ENCODE results near the gene NMBR. TPM values are rescaled to one million over a fixed set of nuclear protein-coding genes. Genes with fewer than 3 reads are reported as not detected.

NMBR gene
- total and polyA plus RNA-seq, 2 donors (not counting 1 experiment from before 2014, with no cell fraction given): 0.09 TPM; not detected in 1

GRCh38 chr6:142058551-142059290 is 88.2 kb downstream of the NMBR start:
- Mint-ChIP-seq H3K4me3 (no peak overlapping the region), H3K4me1 (no peaks in the 10 kb centered on the region), H3K27ac (no peak overlapping the region), H3K27me3 (no peaks in the 10 kb centered on the region), H3K9me3 (ENCODE audit: insufficient read depth) (no peaks in the 10 kb centered on the region)
- Histone ChIP-seq H3K9me3 (ENCODE audit: control extremely low read depth in 1 of 3, control insufficient read depth in 2 of 3, insufficient read depth in 1 of 3, low read length in 2 of 3) (no peaks in the 10 kb centered on the region), H3K27ac (ENCODE audit: low read length in 2 of 2) (no peak overlapping the region), H3K4me2 (replicated peaks; ENCODE audit: low read depth, low read length, poor library complexity, severe bottlenecking) (no peak overlapping the region), H3K9ac (ENCODE audit: low read length) (no peak overlapping the region), H3K4me1 (ENCODE audit: control insufficient read depth in 2 of 2, insufficient read depth in 2 of 2, low read length in 2 of 2) (no peaks in the 10 kb centered on the region), H2AFZ (ENCODE audit: insufficient read depth, low read depth, low read length, poor library complexity, severe bottlenecking) (no peak overlapping the region), H3K4me3 (ENCODE audit: control extremely low read depth in 1 of 5, extremely low read depth in 1 of 5, insufficient read depth in 1 of 5, low read depth in 2 of 5, low read length in 4 of 5) (no peak overlapping the region), H3K27me3 (replicated peaks in 1 of 4; ENCODE audit: control extremely low read depth in 1 of 4, control insufficient read depth in 3 of 4, insufficient read depth in 4 of 4, low read length in 3 of 4) (no peaks in the 10 kb centered on the region), H3K79me2 (ENCODE audit: control insufficient read depth, insufficient read depth, low read length) (no peaks in the 10 kb centered on the region), H3K36me3 (replicated peaks in 1 of 2; ENCODE audit: control extremely low read depth in 1 of 2, control insufficient read depth in 1 of 2, extremely low read depth in 1 of 2, insufficient read depth in 2 of 2, low read length in 1 of 2) (no peaks in the 10 kb centered on the region), H4K20me1 (ENCODE audit: control insufficient read depth, insufficient read depth, low read length, poor library complexity, severe bottlenecking) (no peaks in the 10 kb centered on the region)
- CTCF ChIA-PET: no interaction called here
- no peak for ATAC-seq (ENCODE audit: low read depth)
- DNase-seq: no peak
- intact Hi-C loops (cut with micrococcal nuclease): no loop called here
- POLR2A ChIA-PET: no interaction called here
- no CpG with 5 or more reads among the region's 3 CpGs for WGBS (ENCODE audit: insufficient coverage)
- TF ChIP-seq EZH2 (IDR thresholded peaks at IDR 0.05; ENCODE audit: borderline replicate concordance, insufficient read depth, low read depth, low read length, poor library complexity, severe bottlenecking): no peak
- TF ChIP-seq CTCF (IDR thresholded peaks at IDR 0.05): no peak

GRCh38 chr6:142055219-142055618 is 91.7 kb downstream of the NMBR start:
- ATAC-seq (ENCODE audit: low read depth) (no peak), DNase-seq (no peak)
- TF ChIP-seq EZH2 (IDR thresholded peaks at IDR 0.05; ENCODE audit: borderline replicate concordance, insufficient read depth, low read depth, low read length, poor library complexity, severe bottlenecking) (no peak), CTCF (IDR thresholded peaks at IDR 0.05) (no peak)
- no peak overlapping the region for H3K9ac ChIP-seq (ENCODE audit: low read length)
- peaks cover 7% of the 10 kb centered on the region for H3K9me3 Mint-ChIP-seq (ENCODE audit: insufficient read depth)
- H3K9me3 ChIP-seq (ENCODE audit: control extremely low read depth in 1 of 3, control insufficient read depth in 2 of 3, insufficient read depth in 1 of 3, low read length in 2 of 3): peaks cover 0 to 1% (median 0%) of the 10 kb centered on the region in 3 donors
- ChIA-PET CTCF (no interaction called here), POLR2A (no interaction called here)
- H4K20me1 ChIP-seq (ENCODE audit: control insufficient read depth, insufficient read depth, low read length, poor library complexity, severe bottlenecking): no peaks in the 10 kb centered on the region
- H3K79me2 ChIP-seq (ENCODE audit: control insufficient read depth, insufficient read depth, low read length): no peaks in the 10 kb centered on the region
- H3K4me2 ChIP-seq (replicated peaks; ENCODE audit: low read depth, low read length, poor library complexity, severe bottlenecking): no peak overlapping the region
- no peaks in the 10 kb centered on the region for H3K27me3 ChIP-seq (replicated peaks in 1 of 4; ENCODE audit: control extremely low read depth in 1 of 4, control insufficient read depth in 3 of 4, insufficient read depth in 4 of 4, low read length in 3 of 4)
- H3K4me3 ChIP-seq (ENCODE audit: control extremely low read depth in 1 of 5, extremely low read depth in 1 of 5, insufficient read depth in 1 of 5, low read depth in 2 of 5, low read length in 4 of 5): no peak overlapping the region
- no peaks in the 10 kb centered on the region for H3K27me3 Mint-ChIP-seq
- no peak overlapping the region for H3K27ac ChIP-seq (ENCODE audit: low read length in 2 of 2)
- H3K4me3 Mint-ChIP-seq: no peak overlapping the region
- no peaks in the 10 kb centered on the region for H3K4me1 Mint-ChIP-seq
- H2AFZ ChIP-seq (ENCODE audit: insufficient read depth, low read depth, low read length, poor library complexity, severe bottlenecking): no peak overlapping the region
- no peak overlapping the region for H3K27ac Mint-ChIP-seq
- H3K4me1 ChIP-seq (ENCODE audit: control insufficient read depth in 2 of 2, insufficient read depth in 2 of 2, low read length in 2 of 2): no peaks in the 10 kb centered on the region
- WGBS (ENCODE audit: insufficient coverage): no CpG with 5 or more reads among the region's 3 CpGs
- no peaks in the 10 kb centered on the region for H3K36me3 ChIP-seq (replicated peaks in 1 of 2; ENCODE audit: control extremely low read depth in 1 of 2, control insufficient read depth in 1 of 2, extremely low read depth in 1 of 2, insufficient read depth in 2 of 2, low read length in 1 of 2)
- intact Hi-C loops (cut with micrococcal nuclease): no loop called here
